HG02970 (cell line): ENCODE data around the gene CAMKK1.

Experiments
- ATAC-seq: cut with Tn5 transposase; IDR thresholded peaks from one replicate; pipeline ENCODE4 v1.9.1; 2021; ENCODE audit warnings: mild to moderate bottlenecking, moderate library complexity, moderate number of reproducible peaks; ENCODE audit not compliant: unreplicated experiment, low FRiP score

The CAMKK1 gene

DNA sequence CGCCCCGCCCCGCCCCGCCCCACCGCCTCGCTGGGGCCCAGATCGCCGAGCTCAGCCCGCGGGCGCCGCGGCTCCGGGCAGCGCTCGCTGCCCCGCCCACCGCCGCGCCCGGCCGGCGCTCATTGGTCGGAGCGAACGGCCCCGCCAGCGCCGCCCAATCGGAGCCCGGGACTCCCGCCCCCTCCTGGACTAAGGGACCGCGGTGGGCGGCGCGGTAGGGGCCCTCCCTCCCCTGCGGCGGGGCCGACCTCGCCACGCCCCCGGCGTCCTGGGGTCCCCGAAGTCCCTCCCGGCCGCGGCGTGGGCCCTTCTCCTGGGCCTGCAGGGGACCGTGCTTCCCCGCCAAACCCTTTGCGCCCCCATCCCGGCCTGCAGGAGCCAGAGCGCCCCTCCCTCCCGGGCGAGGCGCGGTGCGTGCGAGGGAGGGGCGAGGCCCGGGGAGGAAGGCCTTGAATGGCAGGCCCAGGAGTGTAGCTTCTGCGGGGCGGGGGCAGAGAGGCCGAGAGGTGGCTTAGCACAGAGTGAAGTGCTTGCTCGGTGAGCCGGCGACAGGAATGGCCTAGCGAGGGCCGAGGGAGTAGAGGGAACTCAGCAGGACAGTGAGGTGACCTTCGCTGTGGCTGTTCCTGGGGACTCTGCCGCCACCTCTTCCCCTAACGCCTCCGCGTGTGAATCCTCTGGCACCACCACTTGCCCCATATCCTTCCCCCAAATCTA is at the start of gene CAMKK1:
TSS of gene CAMKK1 (minus strand) at position 51 of the 717 bp plus-strand sequence. CDS start 7,366 bp downstream, outside the sequence.
- ATAC-seq = peak; percentile 89

DNA sequence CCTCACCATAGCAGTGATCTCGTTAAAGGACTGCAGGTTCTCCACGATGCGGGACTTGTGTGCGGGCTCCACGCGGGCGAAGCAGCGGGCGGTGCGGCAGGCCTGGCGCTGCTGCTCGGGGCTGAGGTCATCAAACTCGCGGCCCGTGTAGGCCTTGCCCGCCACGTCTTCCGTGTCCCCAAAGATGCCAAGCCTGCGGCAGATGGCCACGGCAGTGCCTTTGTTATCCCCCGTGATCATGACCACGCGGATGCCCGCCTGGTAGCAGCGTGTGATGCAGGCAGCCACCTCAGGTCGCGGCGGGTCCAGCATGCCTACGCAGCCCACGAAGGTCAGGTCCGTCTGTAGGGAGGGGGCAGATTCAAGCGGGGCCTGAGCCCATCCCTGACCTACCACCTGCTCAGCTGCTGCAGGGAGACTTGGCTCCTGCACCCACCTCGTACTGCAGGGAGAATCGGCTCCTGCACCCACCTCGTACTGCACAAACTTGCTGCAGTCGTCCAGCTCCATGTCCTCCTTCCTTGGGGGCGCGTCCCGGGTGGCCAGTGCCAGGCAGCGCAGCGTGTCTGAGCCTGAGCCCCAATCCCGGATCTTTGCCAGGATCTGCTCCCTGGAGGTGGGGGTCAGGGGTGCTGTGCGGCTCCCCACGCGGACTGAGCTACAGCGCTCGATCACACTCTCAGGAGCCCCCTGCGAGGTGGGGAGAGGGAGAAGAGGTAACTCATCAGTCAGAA is 48.3 kb upstream of the CAMKK1 start:
- no peak for ATAC-seq

DNA sequence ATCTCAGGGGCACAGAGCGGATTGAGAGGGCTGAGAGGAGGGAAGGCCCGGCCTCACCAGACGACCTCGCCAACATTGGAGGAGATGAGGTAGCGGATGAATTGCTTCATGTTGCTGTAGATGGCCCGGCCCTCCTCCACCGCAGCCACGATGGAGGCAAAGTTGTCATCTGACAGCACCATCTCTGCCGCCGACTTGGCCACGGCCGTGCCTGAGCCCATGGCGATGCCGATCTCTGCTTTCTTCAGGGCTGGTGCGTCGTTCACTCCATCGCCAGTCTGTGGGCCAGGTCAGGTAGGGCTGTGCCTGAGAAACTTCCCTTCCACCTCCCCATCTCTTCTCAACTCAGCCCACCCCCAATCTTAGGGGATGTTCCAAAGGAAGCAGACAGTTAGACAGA is 44.5 kb upstream of the CAMKK1 start:
- ATAC-seq = no peak

DNA sequence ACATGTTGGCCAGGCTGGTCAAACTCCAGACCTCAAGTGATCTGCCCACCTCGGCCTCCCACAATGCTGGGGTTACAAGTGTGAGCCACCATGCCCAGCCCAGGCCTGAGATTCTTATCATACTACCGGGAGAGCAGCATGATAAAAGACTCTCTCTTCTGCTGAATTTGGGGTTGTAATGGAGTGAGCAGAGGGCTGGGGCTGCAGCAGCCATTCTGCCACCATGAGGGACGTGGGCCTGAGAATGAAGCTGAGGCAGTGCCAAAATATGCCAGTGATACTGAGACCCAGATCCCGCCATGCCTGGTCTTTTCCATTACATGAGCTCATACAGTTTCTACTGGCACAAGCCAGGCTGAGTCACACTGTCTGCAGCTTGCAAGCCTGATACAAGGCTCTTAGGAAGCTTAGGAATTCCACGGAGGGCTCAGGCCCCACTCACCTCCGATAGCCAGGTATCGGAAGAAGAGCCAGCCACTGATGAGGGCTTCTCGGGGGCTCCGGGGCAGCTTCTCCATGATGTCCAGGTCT is 43.0 kb upstream of the CAMKK1 start:
- ATAC-seq = no peak

DNA sequence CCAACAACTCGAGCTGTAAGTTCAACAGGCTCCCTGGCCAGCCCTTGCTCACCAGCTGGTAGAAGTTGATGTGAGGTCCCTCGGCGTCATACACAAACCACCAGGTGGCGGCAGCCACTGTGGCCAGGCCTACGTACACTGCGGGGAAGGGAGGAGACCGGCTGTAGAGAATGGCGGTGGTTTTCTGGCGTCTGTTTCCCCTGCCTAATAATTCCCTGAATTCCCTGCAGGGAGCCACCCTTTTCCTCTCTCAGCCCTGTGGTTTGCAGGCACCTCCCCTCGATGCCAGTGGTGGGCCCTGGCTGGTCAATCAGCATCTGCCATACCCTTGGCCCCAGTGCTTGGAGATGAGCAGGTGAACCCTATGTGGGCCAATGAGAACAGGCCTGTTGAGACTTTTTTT is 42.3 kb upstream of the CAMKK1 start:
- ATAC-seq = no peak

DNA sequence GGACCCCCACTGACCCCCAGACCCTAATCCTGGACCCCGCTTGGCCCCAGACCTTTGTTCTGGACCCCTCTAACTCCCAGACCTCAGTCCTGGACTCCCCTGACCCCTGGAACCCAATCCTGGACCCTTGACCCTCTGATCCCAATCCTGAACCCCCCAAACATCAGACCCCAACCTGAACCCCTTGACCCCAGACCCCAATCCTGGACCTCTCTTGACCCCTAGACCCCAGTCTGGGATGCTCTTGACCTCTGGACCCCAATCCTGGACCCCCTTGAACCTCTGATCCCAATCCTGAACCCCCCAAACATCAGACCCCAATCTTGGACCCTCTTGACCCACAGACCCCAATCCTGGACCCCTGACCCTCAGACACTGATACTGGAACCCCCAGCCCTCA is 36.9 kb upstream of the CAMKK1 start:
- no peak for ATAC-seq

DNA sequence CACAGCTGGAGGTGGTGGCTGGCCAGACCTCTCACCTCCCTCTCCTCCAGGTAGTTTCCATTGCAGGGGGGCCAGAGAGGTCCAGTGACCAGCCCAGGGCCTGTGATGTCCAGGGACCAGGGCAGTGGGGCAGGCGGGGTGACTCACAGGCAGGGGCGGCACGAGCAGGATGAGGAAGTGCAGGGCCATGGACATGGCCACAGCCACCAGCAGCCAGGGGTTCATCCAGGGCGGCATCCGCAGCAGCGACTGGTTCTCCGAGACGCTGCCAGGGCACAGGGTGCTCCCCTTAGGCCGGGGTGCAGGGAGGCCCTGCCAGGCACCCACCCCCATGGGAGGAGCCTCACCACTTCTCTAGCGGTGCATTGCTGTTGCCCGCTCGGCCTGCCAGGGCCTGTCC is 36.3 kb upstream of the CAMKK1 start:
- ATAC-seq = no peak

DNA sequence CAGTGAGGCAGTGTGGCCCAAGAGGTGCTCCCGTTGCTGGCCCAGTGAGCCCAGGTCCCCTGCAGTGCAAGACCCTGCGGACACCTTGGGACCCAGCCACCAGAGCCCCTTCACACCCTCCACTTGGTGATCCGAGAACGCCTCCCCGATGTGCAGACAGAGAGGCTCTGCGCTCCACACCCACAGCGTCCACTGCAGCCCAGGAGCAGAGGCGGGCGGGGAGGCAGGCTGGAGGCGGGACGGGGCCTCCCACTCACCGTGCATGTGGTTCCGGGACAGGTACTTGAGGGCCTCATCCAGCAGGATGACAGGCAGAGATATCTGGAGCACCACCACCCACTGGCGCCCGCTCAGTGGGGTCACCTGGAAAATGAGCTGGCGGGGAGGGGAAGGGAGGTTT is 35.6 kb upstream of the CAMKK1 start:
- ATAC-seq = no peak

DNA sequence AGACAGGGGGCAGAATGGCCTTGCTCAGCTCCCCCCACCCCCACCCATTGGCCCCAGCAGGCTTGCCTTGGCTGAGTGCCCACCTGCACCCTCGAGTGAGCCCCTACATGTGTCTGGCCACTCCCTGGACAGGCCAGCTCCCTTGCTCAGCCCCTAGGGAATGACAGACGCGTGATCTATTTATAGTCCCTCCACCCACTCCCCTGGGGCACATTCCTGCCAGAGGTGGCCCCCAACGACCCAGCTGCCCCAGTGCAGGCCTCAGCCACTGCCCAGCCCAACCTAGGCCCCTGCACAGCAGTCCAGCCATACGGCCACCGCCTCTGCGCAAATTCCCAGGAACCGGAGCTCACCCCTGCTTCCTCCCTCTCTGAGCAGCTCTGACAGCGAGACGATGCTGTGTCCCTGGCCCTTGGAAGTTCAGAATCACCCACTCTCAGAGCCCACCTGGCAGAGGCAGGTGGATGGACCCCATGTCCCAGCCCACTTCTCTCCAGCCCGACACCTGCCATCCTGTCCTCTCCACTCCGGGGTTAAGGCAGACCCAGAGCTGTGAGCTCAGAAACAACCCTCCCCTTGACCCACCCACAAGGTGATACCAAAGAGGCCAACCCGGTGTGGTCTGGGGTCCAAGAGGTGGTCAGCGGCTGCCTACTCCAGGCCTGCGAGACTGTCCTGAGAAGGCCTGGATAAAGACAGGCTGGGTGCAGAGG is 34.9 kb upstream of the CAMKK1 start:
- no peak for ATAC-seq

DNA sequence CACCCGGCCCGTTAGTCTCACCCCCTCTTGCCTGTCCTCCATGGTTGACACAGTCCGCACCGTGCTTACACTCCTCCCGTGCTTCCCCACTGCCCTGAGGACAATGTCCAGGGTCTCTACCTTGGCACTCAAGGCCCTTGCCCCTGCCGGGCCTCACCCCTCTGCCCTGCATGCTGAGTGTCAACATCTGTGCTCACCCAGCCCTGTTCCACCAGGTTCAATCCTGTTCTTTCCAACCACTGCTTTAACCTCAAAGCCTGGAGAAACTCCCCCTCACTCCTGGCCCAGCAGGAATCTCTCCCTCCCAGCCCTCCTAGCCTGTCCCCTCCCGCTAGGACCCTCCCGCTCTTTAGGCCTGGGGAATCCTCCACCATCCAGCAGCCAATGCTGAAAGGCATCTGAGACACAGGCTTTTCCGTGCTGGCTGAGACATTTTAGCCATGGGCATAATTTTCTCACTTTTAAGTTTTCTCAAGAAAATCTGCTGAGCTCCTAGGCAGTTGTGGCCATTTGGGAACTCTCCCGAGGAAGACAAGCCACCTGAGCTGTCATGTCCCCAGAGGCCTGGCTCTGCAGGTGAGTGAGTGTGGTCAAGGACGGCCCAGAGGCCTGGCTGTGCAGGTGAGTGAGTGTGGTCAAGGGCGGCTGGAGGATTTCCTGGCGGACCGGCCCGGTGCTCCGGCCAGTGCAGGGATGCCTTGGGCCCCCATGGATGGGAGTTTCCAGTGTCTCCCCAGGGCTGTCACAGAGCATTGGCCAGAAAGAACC is 34.2 kb upstream of the CAMKK1 start:
- ATAC-seq = no peak

DNA sequence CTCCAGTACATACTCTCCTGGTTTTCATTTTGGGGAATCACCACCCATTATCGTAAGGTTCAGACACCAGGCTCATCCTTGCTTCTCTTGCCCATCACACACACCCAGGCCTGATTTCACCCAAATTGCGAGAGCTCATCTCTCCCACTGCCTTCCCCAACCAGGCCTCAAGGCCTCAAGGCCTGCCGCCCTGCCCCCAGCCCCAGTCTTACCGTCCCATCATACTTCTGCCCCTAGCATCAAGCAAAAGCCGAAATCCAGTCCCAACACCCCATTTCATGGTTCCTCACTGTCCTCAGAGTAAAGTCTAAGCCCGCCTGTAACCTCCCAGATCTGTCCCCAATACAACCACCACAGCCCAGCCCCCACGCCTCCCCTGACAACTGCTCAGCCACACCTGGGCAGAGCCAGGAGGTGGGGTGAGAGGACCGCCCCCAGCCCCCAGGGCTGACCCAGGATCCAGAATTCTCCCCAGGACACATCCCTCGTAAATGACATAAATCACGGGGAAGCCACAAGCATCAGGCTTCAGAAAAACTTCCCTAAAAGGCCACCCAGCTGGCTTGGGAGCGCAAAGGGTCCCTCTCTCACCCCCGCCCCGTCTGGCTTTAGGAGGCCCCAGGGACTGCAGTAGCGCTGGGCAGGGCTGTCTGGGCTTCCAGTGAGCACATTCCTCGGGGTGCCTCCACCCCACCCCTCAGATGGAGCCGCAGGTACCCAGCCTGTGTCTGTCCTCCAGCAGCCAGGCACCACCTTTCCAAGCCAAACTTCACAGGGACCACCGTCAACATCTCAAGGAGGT is 33.0 kb upstream of the CAMKK1 start:
- no peak for ATAC-seq

DNA sequence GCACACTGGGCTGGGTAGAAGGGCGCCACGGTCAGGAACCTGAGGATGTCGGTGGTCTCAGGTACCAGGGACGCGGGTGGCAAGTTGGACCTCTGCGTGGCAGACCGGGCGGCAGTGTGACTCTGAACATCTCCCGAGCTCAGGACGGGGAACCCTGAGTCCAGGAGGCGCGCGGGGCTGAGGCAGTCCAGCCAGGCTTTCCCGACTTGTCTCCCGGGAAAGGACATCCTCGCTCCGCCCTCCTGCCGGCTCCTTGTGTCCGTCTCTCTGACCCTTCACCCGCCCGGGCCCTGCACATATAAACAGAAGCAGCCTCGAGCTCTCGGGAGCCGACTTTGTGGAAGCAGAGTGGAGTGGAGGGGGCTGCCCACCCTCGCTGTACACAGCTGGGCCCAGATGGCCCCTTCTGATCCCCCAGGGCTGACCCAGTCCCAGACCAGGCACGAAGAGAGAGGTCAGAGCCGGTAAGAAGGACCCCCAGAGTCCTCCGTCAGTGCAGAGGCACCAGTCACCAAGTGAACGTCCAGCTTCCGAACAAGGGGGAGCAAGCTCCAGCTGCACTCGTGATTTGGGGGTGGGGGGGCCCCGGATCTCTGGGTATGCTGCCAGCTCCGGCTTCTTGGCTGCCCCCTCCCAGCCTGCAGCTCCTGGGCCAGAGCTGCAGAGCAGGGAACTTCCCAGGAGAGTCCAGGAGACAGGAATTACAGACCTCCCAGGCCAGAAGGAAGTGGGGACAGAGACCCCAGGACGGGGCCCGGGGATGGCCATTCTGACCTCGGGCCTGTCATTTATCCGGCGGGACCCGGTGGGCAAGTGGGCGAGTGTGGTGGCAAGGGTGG is 31.9 kb upstream of the CAMKK1 start:
- ATAC-seq = no peak

DNA sequence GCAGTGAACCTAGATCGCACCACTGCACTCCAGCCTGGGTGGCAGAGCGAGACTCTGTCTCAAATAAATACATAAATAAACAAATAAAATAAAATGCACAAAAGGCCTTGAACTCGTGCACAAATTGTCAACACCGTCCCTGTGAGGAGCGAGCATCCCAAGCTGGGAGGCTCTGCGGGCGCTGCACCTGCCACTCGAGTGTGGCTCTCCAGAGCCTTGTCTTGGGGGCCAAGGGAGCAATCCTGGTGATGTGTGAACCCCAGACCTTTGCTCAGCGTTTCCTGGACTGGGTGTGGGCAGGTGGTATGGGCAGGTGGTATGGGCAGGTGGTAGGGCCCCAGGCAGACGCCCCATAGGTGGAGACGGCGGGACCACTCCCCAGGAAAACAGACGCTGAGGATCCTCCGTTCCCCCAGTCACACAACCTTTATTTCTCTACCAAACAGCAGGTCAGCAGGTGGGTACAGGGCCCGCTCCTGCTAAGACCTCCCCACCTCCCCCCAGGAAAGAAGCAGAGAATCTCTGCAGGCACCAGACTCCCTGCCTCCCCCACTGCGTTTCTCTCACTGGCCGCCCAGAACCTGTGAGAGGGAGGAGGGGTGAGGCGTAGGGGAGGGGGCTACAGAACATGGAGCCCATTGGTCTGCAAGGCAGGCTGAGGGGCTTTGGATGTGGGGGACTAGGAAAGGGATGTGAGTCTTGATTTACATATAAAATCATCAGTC is 30.8 kb upstream of the CAMKK1 start:
- no peak for ATAC-seq

DNA sequence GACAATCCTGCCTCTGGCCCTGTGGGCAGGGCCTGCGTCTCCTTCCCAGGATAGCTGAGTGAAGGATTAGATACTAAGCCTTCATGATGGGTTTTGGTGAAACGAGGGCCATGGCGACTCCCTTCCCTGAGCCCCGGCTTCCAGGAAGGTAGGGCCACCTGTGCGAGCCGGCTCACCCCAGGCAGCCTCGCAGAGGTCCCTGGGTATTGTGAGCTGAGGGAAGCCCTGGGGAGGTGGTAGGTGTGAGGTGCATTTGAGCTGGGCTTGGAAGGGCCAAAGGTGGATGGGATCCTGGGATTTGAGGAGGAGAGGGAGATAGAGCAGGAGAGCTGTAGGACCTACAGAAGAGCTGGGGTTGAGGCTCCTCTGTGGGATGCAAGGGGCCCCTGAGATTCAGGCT is 29.9 kb upstream of the CAMKK1 start:
- ATAC-seq = no peak

DNA sequence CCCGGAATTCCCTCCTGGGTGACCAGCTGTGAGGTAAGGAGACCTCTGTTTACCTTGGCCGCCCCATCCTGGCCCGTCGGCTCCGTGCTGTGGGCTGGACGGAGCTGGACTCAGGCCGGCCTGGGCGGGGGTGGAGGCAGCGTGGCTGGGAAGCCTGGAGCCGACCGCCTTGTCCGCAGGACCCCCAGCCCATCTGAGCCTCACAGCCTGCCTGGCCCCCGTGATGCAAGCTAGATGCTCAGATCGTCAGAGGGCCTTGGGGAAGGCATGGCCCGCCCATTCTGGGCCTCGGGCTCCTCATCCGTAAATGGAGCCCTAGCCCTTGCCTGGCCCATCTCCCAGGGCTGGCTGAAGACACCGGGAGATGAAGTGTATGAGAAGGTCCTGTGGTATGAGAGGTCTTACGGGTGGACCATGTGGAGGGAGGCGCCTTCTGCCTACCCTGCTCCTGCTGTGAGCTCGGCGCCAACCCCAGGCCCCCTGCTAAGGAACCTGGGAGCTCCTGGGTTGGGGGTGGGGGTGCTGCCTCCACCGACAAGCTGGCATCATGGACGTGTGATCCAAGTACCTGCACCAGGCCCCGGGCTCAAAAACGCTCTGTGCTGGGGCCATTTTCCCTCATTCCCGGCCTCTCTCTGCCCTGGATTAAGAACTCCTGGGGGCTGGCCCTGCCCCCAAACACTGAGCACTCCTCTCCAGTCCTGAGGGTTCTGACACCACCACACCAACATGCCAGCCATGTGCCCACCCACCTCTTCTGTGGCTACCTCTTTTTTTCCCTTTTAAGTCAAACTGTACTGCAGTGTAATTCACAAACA is 28.9 kb upstream of the CAMKK1 start:
- ATAC-seq = no peak

DNA sequence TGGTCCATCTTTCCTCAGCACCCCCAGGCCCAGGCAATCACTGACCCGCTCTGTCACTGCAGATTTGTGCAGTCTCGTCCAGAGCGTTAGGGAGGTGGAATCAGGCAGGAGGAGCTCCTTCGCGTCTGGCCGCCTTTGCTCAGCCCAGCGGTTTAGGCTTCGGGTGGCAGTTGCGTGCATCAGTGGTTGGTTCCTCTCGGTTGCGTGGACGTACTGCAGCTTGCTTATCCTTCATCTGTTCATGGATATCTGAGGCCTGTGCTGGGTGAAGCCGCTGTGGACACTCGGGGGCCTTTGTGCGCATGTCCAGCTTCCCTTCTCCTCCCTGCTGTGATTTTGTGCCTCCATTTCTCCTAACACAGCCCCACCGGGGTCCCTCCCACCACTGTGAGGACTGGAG is 28.2 kb upstream of the CAMKK1 start:
- ATAC-seq = no peak

DNA sequence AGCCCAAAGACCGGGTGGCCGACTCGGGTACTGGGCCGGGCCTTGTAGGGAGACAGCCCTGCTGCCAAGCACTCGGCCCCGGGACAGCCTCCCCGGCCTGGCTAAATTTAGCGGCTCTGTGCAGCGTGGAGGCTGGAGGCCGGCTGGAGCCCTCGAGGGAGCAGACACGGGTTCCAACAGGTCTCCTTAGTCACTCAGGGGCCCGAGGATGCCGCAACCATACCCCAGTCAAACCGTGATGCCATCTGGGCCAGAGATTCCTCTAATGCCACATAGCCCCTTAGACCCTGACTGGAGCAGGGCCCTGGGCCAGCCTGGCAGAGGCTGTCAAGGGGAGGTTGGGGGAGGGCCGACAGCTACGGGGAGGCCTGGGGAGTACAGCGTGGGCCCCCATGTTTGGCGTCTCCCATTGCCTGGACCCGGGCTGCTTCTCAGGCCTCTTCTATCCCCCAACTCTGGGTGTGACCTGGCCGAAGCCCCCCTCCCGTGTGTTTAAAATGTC is 26.3 kb upstream of the CAMKK1 start:
- ATAC-seq = no peak
